ENCODE data around the gene KRTAP5-4.

KRTAP5-4 gene

DNA sequence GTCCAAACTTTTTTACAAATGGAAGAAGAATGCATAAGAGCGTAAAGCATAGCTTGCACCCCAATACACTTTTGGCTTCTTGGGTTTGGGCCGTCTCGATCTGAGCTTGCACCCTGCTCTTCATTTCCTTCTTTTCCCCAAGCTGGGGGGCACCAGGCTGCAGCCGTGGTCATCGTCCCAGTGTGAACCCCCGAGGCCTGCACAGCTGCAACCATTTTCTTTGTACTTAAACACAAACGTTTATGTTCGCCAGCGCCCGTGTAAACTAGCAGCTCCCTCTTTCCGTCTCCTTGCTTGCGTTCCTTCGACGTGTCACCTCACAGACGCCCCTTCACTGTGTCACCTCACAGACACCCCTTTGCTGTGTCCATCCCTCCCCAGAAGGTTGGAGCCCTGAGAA, 17.7 kb upstream of the KRTAP5-4 start:
- Histone ChIP-seq H3K9me3 (ENCODE audit: control insufficient read depth, insufficient read depth, low read length) (no peaks in the 10 kb centered on the region), H3K4me1 (ENCODE audit: control insufficient read depth, low read length) (no peaks in the 10 kb centered on the region), H3K27me3 (ENCODE audit: control insufficient read depth, low read length) (no peaks in the 10 kb centered on the region), H3K36me3 (ENCODE audit: control insufficient read depth, low read length) (no peaks in the 10 kb centered on the region), H4K20me1 (ENCODE audit: control insufficient read depth, insufficient read depth, low read depth, low read length) (no peaks in the 10 kb centered on the region), H3K4me2 (ENCODE audit: low read length) (no peak overlapping the region), H3K9me2 (replicated peaks; ENCODE audit: control insufficient read depth, low read length) (no peaks in the 10 kb centered on the region), H3K4me3 (ENCODE audit: low read length) (no peak overlapping the region), H3F3A (ENCODE audit: control insufficient read depth, insufficient read depth) (no peaks in the 10 kb centered on the region), H3K79me2 (ENCODE audit: control insufficient read depth, low read length) (no peaks in the 10 kb centered on the region), H3K27ac (ENCODE audit: low read depth, low read length) (no peak overlapping the region)
- TF ChIP-seq, protein P1, sequence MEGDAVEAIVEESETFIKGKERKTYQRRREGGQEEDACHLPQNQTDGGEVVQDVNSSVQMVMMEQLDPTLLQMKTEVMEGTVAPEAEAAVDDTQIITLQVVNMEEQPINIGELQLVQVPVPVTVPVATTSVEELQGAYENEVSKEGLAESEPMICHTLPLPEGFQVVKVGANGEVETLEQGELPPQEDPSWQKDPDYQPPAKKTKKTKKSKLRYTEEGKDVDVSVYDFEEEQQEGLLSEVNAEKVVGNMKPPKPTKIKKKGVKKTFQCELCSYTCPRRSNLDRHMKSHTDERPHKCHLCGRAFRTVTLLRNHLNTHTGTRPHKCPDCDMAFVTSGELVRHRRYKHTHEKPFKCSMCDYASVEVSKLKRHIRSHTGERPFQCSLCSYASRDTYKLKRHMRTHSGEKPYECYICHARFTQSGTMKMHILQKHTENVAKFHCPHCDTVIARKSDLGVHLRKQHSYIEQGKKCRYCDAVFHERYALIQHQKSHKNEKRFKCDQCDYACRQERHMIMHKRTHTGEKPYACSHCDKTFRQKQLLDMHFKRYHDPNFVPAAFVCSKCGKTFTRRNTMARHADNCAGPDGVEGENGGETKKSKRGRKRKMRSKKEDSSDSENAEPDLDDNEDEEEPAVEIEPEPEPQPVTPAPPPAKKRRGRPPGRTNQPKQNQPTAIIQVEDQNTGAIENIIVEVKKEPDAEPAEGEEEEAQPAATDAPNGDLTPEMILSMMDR (IDR thresholded peaks at IDR 0.05; ENCODE audit: low read depth, low read length, poor library complexity, severe bottlenecking) = no peak
- TF ChIP-seq EZH2phosphoT487 (IDR thresholded peaks at IDR 0.05; ENCODE audit: borderline replicate concordance, low read length) = no peak

- Histone ChIP-seq H3K4me1 (ENCODE audit: control insufficient read depth, low read length) (no peaks in the 10 kb centered on the region), H3K9me2 (replicated peaks; ENCODE audit: control insufficient read depth, low read length) (no peaks in the 10 kb centered on the region), H4K20me1 (ENCODE audit: control insufficient read depth, insufficient read depth, low read depth, low read length) (no peaks in the 10 kb centered on the region), H3K4me3 (ENCODE audit: low read length) (no peak overlapping the region), H3K36me3 (ENCODE audit: control insufficient read depth, low read length) (no peaks in the 10 kb centered on the region), H3K27ac (ENCODE audit: low read depth, low read length) (no peak overlapping the region), H3K27me3 (ENCODE audit: control insufficient read depth, low read length) (no peaks in the 10 kb centered on the region), H3F3A (ENCODE audit: control insufficient read depth, insufficient read depth) (no peaks in the 10 kb centered on the region), H3K4me2 (ENCODE audit: low read length) (no peak overlapping the region), H3K79me2 (ENCODE audit: control insufficient read depth, low read length) (no peaks in the 10 kb centered on the region), H3K9me3 (ENCODE audit: control insufficient read depth, insufficient read depth, low read length) (no peaks in the 10 kb centered on the region)
- TF ChIP-seq EZH2phosphoT487 (IDR thresholded peaks at IDR 0.05; ENCODE audit: borderline replicate concordance, low read length) = no peak
- TF ChIP-seq, protein P1 (IDR thresholded peaks at IDR 0.05; ENCODE audit: low read depth, low read length, poor library complexity, severe bottlenecking) = no peak
Observed at GRCh38 chr11:1639102-1639620, 17.2 kb upstream of the KRTAP5-4 start.

DNA sequence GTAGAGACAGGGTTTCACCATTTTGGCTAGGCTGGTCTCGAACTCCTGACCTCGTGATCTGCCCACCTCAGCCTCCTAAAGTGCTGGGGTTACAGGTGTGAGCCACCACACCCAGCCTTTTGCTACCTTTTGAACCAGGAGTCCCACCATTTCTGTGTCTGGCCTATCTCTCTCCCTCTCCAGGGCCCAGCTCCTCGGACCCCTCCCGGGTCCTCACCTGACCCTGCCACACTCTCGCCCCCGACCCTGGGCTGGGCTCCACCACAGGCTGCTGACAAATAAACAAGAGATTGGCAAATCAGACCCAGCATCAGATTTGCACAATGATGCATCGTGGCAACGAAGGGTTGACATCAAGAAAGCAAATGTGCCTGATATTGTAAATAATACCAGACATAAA, 16.4 kb upstream of the KRTAP5-4 start:
- TF ChIP-seq, protein P1 (IDR thresholded peaks at IDR 0.05; ENCODE audit: low read depth, low read length, poor library complexity, severe bottlenecking) = no peak
- no peak for TF ChIP-seq EZH2phosphoT487 (IDR thresholded peaks at IDR 0.05; ENCODE audit: borderline replicate concordance, low read length)
- H3K4me1 ChIP-seq (ENCODE audit: control insufficient read depth, low read length) = no peaks in the 10 kb centered on the region
- H3F3A ChIP-seq (ENCODE audit: control insufficient read depth, insufficient read depth) = no peaks in the 10 kb centered on the region
- no peaks in the 10 kb centered on the region for H3K36me3 ChIP-seq (ENCODE audit: control insufficient read depth, low read length)
- no peak overlapping the region for H3K27ac ChIP-seq (ENCODE audit: low read depth, low read length)
- H4K20me1 ChIP-seq (ENCODE audit: control insufficient read depth, insufficient read depth, low read depth, low read length) = no peaks in the 10 kb centered on the region
- no peaks in the 10 kb centered on the region for H3K9me2 ChIP-seq (replicated peaks; ENCODE audit: control insufficient read depth, low read length)
- H3K4me2 ChIP-seq (ENCODE audit: low read length) = no peak overlapping the region
- no peaks in the 10 kb centered on the region for H3K27me3 ChIP-seq (ENCODE audit: control insufficient read depth, low read length)
- no peaks in the 10 kb centered on the region for H3K79me2 ChIP-seq (ENCODE audit: control insufficient read depth, low read length)
- H3K4me3 ChIP-seq (ENCODE audit: low read length) = no peak overlapping the region
- no peaks in the 10 kb centered on the region for H3K9me3 ChIP-seq (ENCODE audit: control insufficient read depth, insufficient read depth, low read length)

Data from DOHH2 (cell line).